Astrocyte (in vitro differentiated cells and primary cell): ENCODE results near the gene KRTAP5-8. TPM values are rescaled to one million over a fixed set of nuclear protein-coding genes. Genes with fewer than 3 reads are reported as not detected.
"Not testable (repeated sequence)": the region's sequence is repeated elsewhere in the genome, so short reads cannot be mapped to it uniquely, and the experiment has no call there.

ENCODE experiments used
- DNase-seq: peaks from one replicate; pipeline ENCODE4 v3.0.0-alpha.2; 2010; ENCODE audit warnings: low read depth
- FAIRE-seq: peaks from 2 replicates; lab custom pipeline; 2011; peaks lifted over from hg19 to GRCh38; lab: Jason Lieb, UNC
- H2AFZ ChIP-seq: 2 replicates; pipeline ENCODE4 v1.6.0; 2012; ENCODE audit warnings: low read depth, low read length, inconsistent platforms
- H3K27ac ChIP-seq: 2 replicates; pipeline ENCODE4 v1.5.1; 2011; ENCODE audit warnings: low read depth, low read length, inconsistent platforms
- H3K27me3 ChIP-seq: 2 replicates; pipeline ENCODE4 v1.6.0; 2011; ENCODE audit warnings: low read length, inconsistent platforms; ENCODE audit not compliant: insufficient read depth
- H3K36me3 ChIP-seq: 2 replicates; pipeline ENCODE4 v1.5.1; 2011; ENCODE audit warnings: low read length, inconsistent platforms; ENCODE audit not compliant: insufficient read depth
- H3K4me1 ChIP-seq: 2 replicates; pipeline ENCODE4 v1.5.1; 2011; ENCODE audit warnings: low read length, inconsistent platforms; ENCODE audit not compliant: insufficient read depth
- H3K4me2 ChIP-seq: 2 replicates; pipeline ENCODE4 v1.6.0; 2012; ENCODE audit warnings: low read length, inconsistent platforms
- H3K4me3 ChIP-seq: 2 replicates; pipeline ENCODE4 v1.5.1; 2011; ENCODE audit warnings: low read depth, mild to moderate bottlenecking, low read length, inconsistent platforms; ENCODE audit not compliant: insufficient read depth
- H3K79me2 ChIP-seq: 2 replicates; pipeline ENCODE4 v1.6.0; 2012; ENCODE audit warnings: mild to moderate bottlenecking, low read length, inconsistent platforms; ENCODE audit not compliant: insufficient read depth
- H3K9ac ChIP-seq: 2 replicates; pipeline ENCODE4 v1.6.0; 2012; ENCODE audit warnings: mild to moderate bottlenecking, low read length, inconsistent platforms
- H3K9me3 ChIP-seq: 2 replicates; pipeline ENCODE4 v1.5.1; 2012; ENCODE audit warnings: low read depth, mild to moderate bottlenecking, low read length, inconsistent platforms; ENCODE audit not compliant: insufficient read depth
- H4K20me1 ChIP-seq: 2 replicates; pipeline ENCODE4 v1.6.0; 2012; ENCODE audit warnings: low read length, inconsistent platforms; ENCODE audit not compliant: insufficient read depth
- H3K27ac Mint-ChIP-seq: one replicate; pipeline ENCODE4 v1.8.0; 2021; ENCODE audit warnings: mild to moderate bottlenecking, mixed read lengths; ENCODE audit not compliant: unreplicated experiment
- H3K27me3 Mint-ChIP-seq: one replicate; pipeline ENCODE4 v1.8.0; 2021; ENCODE audit warnings: low read depth, mixed read lengths; ENCODE audit not compliant: unreplicated experiment
- H3K36me3 Mint-ChIP-seq: one replicate; pipeline ENCODE4 v1.8.0; 2021; ENCODE audit warnings: low read depth, mixed read lengths; ENCODE audit not compliant: unreplicated experiment
- H3K4me1 Mint-ChIP-seq: one replicate; pipeline ENCODE4 v1.8.0; 2021; ENCODE audit warnings: low read depth, mixed read lengths; ENCODE audit not compliant: unreplicated experiment
- H3K4me3 Mint-ChIP-seq: one replicate; pipeline ENCODE4 v1.8.0; 2021; ENCODE audit warnings: mild to moderate bottlenecking, moderate library complexity, mixed read lengths; ENCODE audit not compliant: unreplicated experiment
- H3K9me3 Mint-ChIP-seq: one replicate; pipeline ENCODE4 v1.8.0; 2021; ENCODE audit warnings: mild to moderate bottlenecking, mixed read lengths; ENCODE audit not compliant: unreplicated experiment
- EZH2 ChIP-seq: IDR thresholded peaks from 2 replicates; pipeline ENCODE4 v1.6.1; 2012; ENCODE audit warnings: mild to moderate bottlenecking, low read length, inconsistent platforms; ENCODE audit not compliant: insufficient read depth
- total RNA-seq: library from RNA; stranded (reverse); gene quantifications from 2 replicates; pipeline ENCODE4 v1.2.1, GENCODE V29; 2021
- TF ChIP-seq, protein P1 (sequence below): IDR thresholded peaks from 2 replicates; pipeline ENCODE4 v1.5.1; 2011; ENCODE audit warnings: low read depth, mild to moderate bottlenecking, inconsistent platforms, low read length, moderate library complexity; ENCODE audit not compliant: insufficient read depth

Gene KRTAP5-8
- total RNA-seq, 1 donor from 2014 or later, result not detected

DNA sequence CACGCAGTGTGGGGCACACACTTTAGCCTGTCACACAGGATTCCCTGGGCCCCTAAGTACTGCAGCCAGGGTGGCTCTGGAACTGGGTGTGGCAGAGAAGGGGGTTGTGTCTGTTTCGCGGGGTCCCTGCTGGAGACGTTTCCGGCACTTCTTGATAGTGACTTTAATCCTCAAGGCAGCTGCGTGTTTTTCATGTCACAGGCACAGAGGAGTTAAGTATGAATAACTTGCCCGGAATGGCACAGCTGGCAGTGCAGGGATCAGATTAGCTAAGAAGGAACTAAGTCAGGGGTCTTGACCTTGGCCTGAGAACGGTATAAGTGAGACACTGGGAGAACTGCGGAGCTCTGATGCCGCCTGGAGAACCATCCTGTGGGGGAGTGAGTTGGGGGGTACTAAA is 18.3 kb upstream of the KRTAP5-8 start:
- no peak overlapping the region for H3K4me2 ChIP-seq
- H3K4me3 ChIP-seq, result no peak overlapping the region
- no peaks in the 10 kb centered on the region for H3K36me3 Mint-ChIP-seq
- H4K20me1 ChIP-seq, result no peaks in the 10 kb centered on the region
- no peaks in the 10 kb centered on the region for H3K36me3 ChIP-seq
- no peaks in the 10 kb centered on the region for H3K9me3 ChIP-seq
- TF ChIP-seq, protein P1, sequence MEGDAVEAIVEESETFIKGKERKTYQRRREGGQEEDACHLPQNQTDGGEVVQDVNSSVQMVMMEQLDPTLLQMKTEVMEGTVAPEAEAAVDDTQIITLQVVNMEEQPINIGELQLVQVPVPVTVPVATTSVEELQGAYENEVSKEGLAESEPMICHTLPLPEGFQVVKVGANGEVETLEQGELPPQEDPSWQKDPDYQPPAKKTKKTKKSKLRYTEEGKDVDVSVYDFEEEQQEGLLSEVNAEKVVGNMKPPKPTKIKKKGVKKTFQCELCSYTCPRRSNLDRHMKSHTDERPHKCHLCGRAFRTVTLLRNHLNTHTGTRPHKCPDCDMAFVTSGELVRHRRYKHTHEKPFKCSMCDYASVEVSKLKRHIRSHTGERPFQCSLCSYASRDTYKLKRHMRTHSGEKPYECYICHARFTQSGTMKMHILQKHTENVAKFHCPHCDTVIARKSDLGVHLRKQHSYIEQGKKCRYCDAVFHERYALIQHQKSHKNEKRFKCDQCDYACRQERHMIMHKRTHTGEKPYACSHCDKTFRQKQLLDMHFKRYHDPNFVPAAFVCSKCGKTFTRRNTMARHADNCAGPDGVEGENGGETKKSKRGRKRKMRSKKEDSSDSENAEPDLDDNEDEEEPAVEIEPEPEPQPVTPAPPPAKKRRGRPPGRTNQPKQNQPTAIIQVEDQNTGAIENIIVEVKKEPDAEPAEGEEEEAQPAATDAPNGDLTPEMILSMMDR, result no peak
- TF ChIP-seq EZH2, result no peak
- no peak overlapping the region for H2AFZ ChIP-seq
- FAIRE-seq (no peak), DNase-seq (no peak)
- H3K4me1 Mint-ChIP-seq, result no peaks in the 10 kb centered on the region
- peaks cover 16% of the 10 kb centered on the region for H3K9me3 Mint-ChIP-seq
- H3K9ac ChIP-seq, result no peak overlapping the region
- H3K79me2 ChIP-seq, result no peaks in the 10 kb centered on the region
- no peak overlapping the region for H3K27ac ChIP-seq
- no peak overlapping the region for H3K27ac Mint-ChIP-seq
- H3K4me1 ChIP-seq, result no peaks in the 10 kb centered on the region
- no peak overlapping the region for H3K4me3 Mint-ChIP-seq
- H3K27me3 Mint-ChIP-seq, result peaks cover 11% of the 10 kb centered on the region
- H3K27me3 ChIP-seq, result no peaks in the 10 kb centered on the region

- peaks cover 6% of the 10 kb centered on the region for H3K9me3 Mint-ChIP-seq
- Histone ChIP-seq H2AFZ (no peak overlapping the region), H3K4me1 (no peaks in the 10 kb centered on the region), H4K20me1 (no peaks in the 10 kb centered on the region), H3K79me2 (no peaks in the 10 kb centered on the region), H3K27ac (no peak overlapping the region), H3K4me2 (no peak overlapping the region), H3K4me3 (no peak overlapping the region), H3K36me3 (no peaks in the 10 kb centered on the region), H3K27me3 (no peaks in the 10 kb centered on the region), H3K9me3 (no peaks in the 10 kb centered on the region), H3K9ac (no peak overlapping the region)
- H3K27ac Mint-ChIP-seq, result no peak overlapping the region
- DNase-seq (no peak), FAIRE-seq (no peak)
- TF ChIP-seq EZH2, result no peak
- TF ChIP-seq, protein P1, result no peak
- peaks cover 3% of the 10 kb centered on the region for H3K36me3 Mint-ChIP-seq
- H3K27me3 Mint-ChIP-seq, result peaks cover 35% of the 10 kb centered on the region
- no peaks in the 10 kb centered on the region for H3K4me1 Mint-ChIP-seq
- H3K4me3 Mint-ChIP-seq, result no peak overlapping the region
These were observed 12.5 kb upstream of the KRTAP5-8 start for GRCh38 chr11:71525188-71525937.

DNA sequence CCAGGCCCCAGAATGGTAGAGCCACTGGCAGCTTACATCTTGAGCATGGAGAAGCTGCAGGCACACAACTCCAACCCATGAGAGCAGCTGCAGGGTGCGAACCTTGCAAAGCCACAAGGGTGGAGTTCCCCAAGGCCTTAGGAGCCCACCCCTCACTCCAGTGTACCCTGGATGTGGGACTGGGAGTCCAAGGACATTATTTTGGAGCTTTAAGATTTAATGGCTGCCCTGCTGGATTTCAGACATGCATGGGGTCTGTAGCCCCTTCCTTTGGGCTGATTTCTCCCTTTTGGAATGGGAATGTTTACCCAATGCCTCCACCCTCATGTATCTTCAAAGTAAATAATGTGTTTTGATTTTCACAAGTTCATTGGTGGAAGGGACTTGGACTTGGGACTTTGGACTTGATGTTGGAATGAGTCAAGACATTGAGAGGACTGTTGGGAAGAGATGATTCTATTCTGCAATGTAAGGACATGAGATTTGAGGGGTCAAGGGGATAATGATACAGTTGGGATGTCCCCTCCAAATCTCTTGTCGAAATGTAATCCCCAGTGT is 11.8 kb upstream of the KRTAP5-8 start:
- no peak overlapping the region for H3K27ac Mint-ChIP-seq
- Histone ChIP-seq H3K27ac (no peak overlapping the region), H3K9me3 (no peaks in the 10 kb centered on the region), H3K79me2 (no peaks in the 10 kb centered on the region), H2AFZ (no peak overlapping the region), H3K4me1 (no peaks in the 10 kb centered on the region), H3K36me3 (no peaks in the 10 kb centered on the region), H4K20me1 (no peaks in the 10 kb centered on the region), H3K4me3 (no peak overlapping the region), H3K27me3 (no peaks in the 10 kb centered on the region), H3K4me2 (no peak overlapping the region), H3K9ac (no peak overlapping the region)
- H3K4me3 Mint-ChIP-seq, result no peak overlapping the region
- H3K4me1 Mint-ChIP-seq, result no peaks in the 10 kb centered on the region
- no peak for FAIRE-seq
- no peak for DNase-seq
- H3K36me3 Mint-ChIP-seq, result peaks cover 3% of the 10 kb centered on the region
- TF ChIP-seq, protein P1, result no peak
- no peak for TF ChIP-seq EZH2
- H3K9me3 Mint-ChIP-seq, result peaks cover 6% of the 10 kb centered on the region
- H3K27me3 Mint-ChIP-seq, result peaks cover 37% of the 10 kb centered on the region

DNA sequence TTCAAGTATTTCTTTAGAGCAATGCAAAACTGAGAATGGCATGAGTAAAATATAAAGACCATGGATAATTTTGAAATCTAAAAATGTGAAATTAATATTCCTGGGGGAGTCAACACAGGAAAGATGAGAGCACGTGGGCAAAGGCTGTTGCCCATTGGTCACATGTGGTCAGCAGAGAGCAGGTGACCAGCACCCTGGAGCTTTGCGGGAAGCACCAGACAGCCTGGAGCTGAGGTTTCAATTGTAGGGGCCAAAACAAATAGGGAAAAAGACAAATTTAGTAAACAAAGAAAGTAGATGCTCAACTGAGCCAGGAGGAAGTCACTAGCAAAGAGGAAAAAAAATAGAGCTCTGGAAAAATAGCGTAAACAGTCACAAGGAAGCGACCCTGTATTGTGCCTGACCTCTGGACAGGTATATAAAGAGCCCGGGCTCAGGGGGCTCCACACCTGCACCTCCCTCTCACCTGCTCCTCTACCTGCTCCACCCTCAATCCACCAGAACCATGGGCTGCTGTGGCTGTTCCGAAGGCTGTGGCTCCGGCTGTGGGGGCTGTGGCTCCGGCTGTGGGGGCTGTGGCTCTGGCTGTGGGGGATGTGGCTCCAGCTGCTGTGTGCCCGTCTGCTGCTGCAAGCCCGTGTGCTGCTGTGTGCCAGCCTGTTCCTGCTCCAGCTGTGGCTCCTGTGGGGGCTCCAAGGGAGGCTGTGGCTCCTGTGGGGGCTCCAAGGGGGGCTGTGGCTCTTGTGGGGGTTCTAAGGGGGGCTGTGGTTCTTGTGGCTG is 10.8 kb upstream of the KRTAP5-8 start, which contains the start of gene KRTAP5-7:
TSS of gene KRTAP5-7 (plus strand) at position 472 of the 780 bp plus-strand sequence. CDS start at position 506, 34 bp downstream.
- H4K20me1 ChIP-seq, H3K4me3 Mint-ChIP-seq, H3K36me3 Mint-ChIP-seq, FAIRE-seq, H3K4me3 ChIP-seq, H3K36me3 ChIP-seq, H3K4me2 ChIP-seq, H3K9me3 ChIP-seq, H3K27ac ChIP-seq, H3K27ac Mint-ChIP-seq, H3K4me1 Mint-ChIP-seq, H3K4me1 ChIP-seq, H3K27me3 ChIP-seq, DNase-seq, H3K9me3 Mint-ChIP-seq, H3K9ac ChIP-seq, H3K79me2 ChIP-seq, H2AFZ ChIP-seq: not testable (repeated sequence)
- peaks cover 39% of the 10 kb centered on the region for H3K27me3 Mint-ChIP-seq
